Smooth muscle cell (in vitro differentiated cells): ENCODE data around the gene TLCD1. TPM values are rescaled to one million over a fixed set of nuclear protein-coding genes. Genes with fewer than 3 reads are reported as not detected.

Source experiments
- DNase-seq: peaks from one replicate; lab custom pipeline; 2025; ENCODE audit not compliant: unreplicated experiment; lab: John Stamatoyannopoulos, UW
- H2AFZ ChIP-seq: fragments of 200-600 bp; sonication (generic); 2 replicates; pipeline ENCODE4 v1.6.0; 2016; ENCODE audit warnings: antibody characterized with exemption, low read depth, mild to moderate bottlenecking
- H3F3A ChIP-seq: fragments of 200-600 bp; sonication (generic); 2 replicates; pipeline ENCODE4 v1.6.0; 2017; ENCODE audit warnings: antibody characterized with exemption, low read depth
- H3K27ac ChIP-seq: fragments of 200-600 bp; sonication (generic); 2 replicates; pipeline ENCODE4 v1.5.1; 2016; ENCODE audit warnings: low read depth, mild to moderate bottlenecking
- H3K27me3 ChIP-seq: fragments of 200-600 bp; sonication (generic); 2 replicates; pipeline ENCODE4 v1.6.1; 2016; ENCODE audit warnings: low read depth, mild to moderate bottlenecking
- H3K36me3 ChIP-seq: fragments of 200-600 bp; sonication (generic); 2 replicates; pipeline ENCODE4 v1.5.1; 2016; ENCODE audit warnings: low read depth
- H3K4me1 ChIP-seq: fragments of 200-600 bp; sonication (generic); 2 replicates; pipeline ENCODE4 v1.5.1; 2016; ENCODE audit warnings: low read depth
- H3K4me2 ChIP-seq: fragments of 200-600 bp; sonication (generic); 2 replicates; pipeline ENCODE4 v1.6.0; 2016; ENCODE audit warnings: mild to moderate bottlenecking
- H3K4me3 ChIP-seq: fragments of 200-600 bp; sonication (generic); 2 replicates; pipeline ENCODE4 v1.5.1; 2016; ENCODE audit warnings: mild to moderate bottlenecking
- H3K79me2 ChIP-seq: fragments of 200-600 bp; sonication (generic); 2 replicates; pipeline ENCODE4 v1.6.0; 2016; ENCODE audit warnings: low read depth, mild to moderate bottlenecking
- H3K9ac ChIP-seq: fragments of 200-600 bp; sonication (generic); 2 replicates; pipeline ENCODE4 v1.6.0; 2016; ENCODE audit warnings: low read depth
- H3K9me3 ChIP-seq: fragments of 200-600 bp; sonication (generic); replicated peaks from 2 replicates; pipeline ENCODE4 v1.5.1; 2016; ENCODE audit warnings: low read depth
- H4K20me1 ChIP-seq: fragments of 200-600 bp; sonication (generic); 2 replicates; pipeline ENCODE4 v1.6.0; 2016; ENCODE audit warnings: low read depth
- CTCF ChIP-seq: fragments of 200-600 bp; sonication (generic); IDR thresholded peaks from 2 replicates; pipeline ENCODE4 v1.5.1; 2017; ENCODE audit warnings: borderline replicate concordance, mild to moderate bottlenecking, antibody characterized with exemption; ENCODE audit not compliant: insufficient read depth, poor library complexity, severe bottlenecking
- WGBS: methylation state at CpG from one replicate; pipeline ENCODE4 v1.1.7; 2016; ENCODE audit warnings: low lambda C conversion rate; 5-methylcytosine and 5-hydroxymethylcytosine counted together
- polyA plus RNA-seq: library from polyadenylated mRNA; unstranded; fragments of >200 nt; fragmentation: Nextera tagmentation; extraction: Ambion mirVana; gene quantifications from 2 replicates; pipeline ENCODE4 v1.2.1, GENCODE V29; 2016
- total RNA-seq: library from RNA; depleted of rRNA; stranded (reverse); fragments of >200 nt; gene quantifications from 2 replicates; pipeline ENCODE4 v1.2.3, GENCODE V29; 2014

Gene TLCD1
- total and polyA plus RNA-seq, 2 experiments from 2014 or later: 11.2 to 14.7 TPM

DNA sequence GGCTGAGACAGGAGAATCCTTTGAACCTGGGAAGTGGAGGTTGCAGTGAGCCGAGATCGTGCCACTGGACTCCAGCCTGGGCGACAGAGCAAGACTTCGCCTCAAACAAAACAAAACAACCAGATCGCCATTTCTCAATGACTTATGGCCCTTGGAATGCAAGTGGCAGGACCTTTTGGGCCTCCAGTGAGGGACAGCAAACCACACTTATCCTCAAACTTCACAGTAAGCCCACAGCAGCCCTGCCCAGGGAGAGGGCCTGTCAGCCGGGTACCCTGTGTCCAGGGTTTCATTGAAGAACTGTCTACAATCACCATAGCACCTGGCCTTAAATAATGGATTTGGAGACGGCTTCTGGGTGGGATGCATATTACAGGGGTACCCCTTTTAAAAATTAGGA is 29.5 kb upstream of the TLCD1 start:
- no peaks in the 10 kb centered on the region for H3K9me3 ChIP-seq
- DNase-seq: no peak
- H3K36me3 ChIP-seq: no peaks in the 10 kb centered on the region
- H3K9ac ChIP-seq: no peak overlapping the region
- peaks cover 10% of the 10 kb centered on the region for H3F3A ChIP-seq
- 85% methylated on average over 7 of the region's 7 CpGs for WGBS
- no peak overlapping the region for H2AFZ ChIP-seq
- H3K4me3 ChIP-seq: no peak overlapping the region
- H3K79me2 ChIP-seq: no peaks in the 10 kb centered on the region
- H3K4me1 ChIP-seq: peaks cover under 1% of the 10 kb centered on the region
- H3K27ac ChIP-seq: no peak overlapping the region
- H3K4me2 ChIP-seq: no peak overlapping the region
- no peaks in the 10 kb centered on the region for H3K27me3 ChIP-seq
- TF ChIP-seq CTCF: no peak
- peaks cover 64% of the 10 kb centered on the region for H4K20me1 ChIP-seq

- Histone ChIP-seq H3K9me3 (no peaks in the 10 kb centered on the region), H3K9ac (no peak overlapping the region), H4K20me1 (peaks cover 78% of the 10 kb centered on the region)
These were observed 25.8 kb upstream of the TLCD1 start for GRCh38 chr17:28751600-28752366.

DNA sequence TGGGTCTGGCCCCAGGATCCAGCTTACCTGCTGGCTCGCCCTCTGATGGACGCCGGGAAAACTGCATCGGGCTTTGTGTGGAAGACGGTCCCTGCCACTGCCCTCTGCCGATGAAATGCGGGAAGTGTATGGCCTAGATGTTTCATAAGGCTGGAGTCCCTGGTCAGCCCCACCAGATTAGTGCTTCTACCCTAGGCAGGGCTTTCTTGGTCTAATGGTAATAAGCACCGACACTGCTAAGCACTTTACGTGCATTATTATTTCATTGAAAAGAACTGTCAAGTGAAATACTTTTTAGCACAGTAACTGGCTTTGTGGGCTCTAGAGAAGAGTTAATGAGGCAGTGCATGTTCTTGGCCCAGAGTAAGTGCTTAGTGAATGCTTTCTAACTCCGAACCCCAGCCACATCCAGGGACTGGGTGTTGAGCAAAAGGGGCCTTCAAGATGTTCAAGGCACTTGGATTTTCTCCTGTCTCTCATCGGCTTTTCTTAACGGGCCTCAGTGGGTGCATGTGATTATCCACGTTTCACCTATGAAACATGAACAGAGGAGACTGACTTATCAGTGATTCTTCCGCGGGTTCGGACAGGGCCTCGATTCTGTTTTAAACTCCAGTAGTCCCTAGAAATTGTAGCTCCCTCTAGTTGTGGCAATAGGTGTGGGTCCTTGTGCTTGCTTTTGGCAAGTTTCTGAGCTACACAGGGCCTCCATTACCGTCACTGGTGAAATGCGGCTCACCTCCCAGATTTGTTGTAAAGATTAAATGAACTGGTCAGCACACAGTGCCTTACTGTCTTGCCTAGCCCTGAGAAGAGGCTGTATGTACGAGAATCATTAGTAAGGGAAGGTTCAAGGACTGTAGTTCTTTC is 24.4 kb upstream of the TLCD1 start:
- H3K27ac ChIP-seq: peak overlapping the region; percentile 26
- no peaks in the 10 kb centered on the region for H3K27me3 ChIP-seq
- H3K4me2 ChIP-seq: no peak overlapping the region
- no peak overlapping the region for H3K4me3 ChIP-seq
- no peak overlapping the region for H3K9ac ChIP-seq
- H3K79me2 ChIP-seq: peaks cover 23% of the 10 kb centered on the region
- H4K20me1 ChIP-seq: peaks cover 82% of the 10 kb centered on the region
- no peaks in the 10 kb centered on the region for H3K9me3 ChIP-seq
- H3K4me1 ChIP-seq: peaks cover 12% of the 10 kb centered on the region
- peak; percentile 56 for DNase-seq
- H3K36me3 ChIP-seq: no peaks in the 10 kb centered on the region
- 53% methylated on average over 20 of the region's 20 CpGs for WGBS
- no peak overlapping the region for H2AFZ ChIP-seq
- peak; percentile 92 for TF ChIP-seq CTCF
- peaks cover 35% of the 10 kb centered on the region for H3F3A ChIP-seq

More at GRCh38 chr17:28751600-28752366, 25.8 kb upstream of the TLCD1 start:
- no peak overlapping the region for H3K4me3 ChIP-seq
- no peaks in the 10 kb centered on the region for H3K27me3 ChIP-seq
- H2AFZ ChIP-seq: no peak overlapping the region
- no peaks in the 10 kb centered on the region for H3K36me3 ChIP-seq
- no peak overlapping the region for H3K27ac ChIP-seq
- H3K4me1 ChIP-seq: no peaks in the 10 kb centered on the region
- no peak for TF ChIP-seq CTCF
- 96% methylated on average over 10 of the region's 10 CpGs for WGBS
- H3K4me2 ChIP-seq: no peak overlapping the region
- no peak for DNase-seq
- peaks cover 9% of the 10 kb centered on the region for H3K79me2 ChIP-seq
- H3F3A ChIP-seq: peaks cover 28% of the 10 kb centered on the region
